Stimulated activated effector memory CD8-positive, alpha-beta T cell treated with anti-CD3 and anti-CD28 coated beads, Interleukin-12 subunit alpha, Interleukin-12 subunit beta, amount 100 ng/mL, for 72 hours (primary cell): ENCODE data around the gene GBX1.

ENCODE experiments used
- ATAC-seq: fragments of 150-1000 bp; cut with Tn5 transposase; 2 replicates; pipeline ENCODE4 v1.10.0; 2021
- DNase-seq, 2 donors: peaks; one replicate each; pipeline ENCODE4 v3.0.0; 2021 to 2022; ENCODE audit warnings: low spot score in 2 of 2
- H3K27ac Mint-ChIP-seq: one replicate; pipeline ENCODE4 v1.8.0; 2022; ENCODE audit warnings: mild to moderate bottlenecking, mixed read lengths
- H3K36me3 Mint-ChIP-seq: one replicate; pipeline ENCODE4 v1.8.0; 2022; ENCODE audit warnings: mild to moderate bottlenecking, mixed read lengths
- H3K4me1 Mint-ChIP-seq: one replicate; pipeline ENCODE4 v1.8.0; 2022; ENCODE audit warnings: mixed read lengths
- H3K4me3 Mint-ChIP-seq: one replicate; pipeline ENCODE4 v1.8.0; 2022; ENCODE audit warnings: mild to moderate bottlenecking, mixed read lengths
- H3K9me3 Mint-ChIP-seq: one replicate; pipeline ENCODE4 v1.8.0; 2022; ENCODE audit warnings: mixed read lengths

GBX1 gene

GRCh38 chr7:151110941-151111645, 56.4 kb downstream of the GBX1 start:
- no peaks in the 10 kb centered on the region for H3K9me3 Mint-ChIP-seq
- peak; percentile 67 to 86 for DNase-seq
- ATAC-seq: peak; percentile 83
- H3K36me3 Mint-ChIP-seq: no peaks in the 10 kb centered on the region
- H3K4me3 Mint-ChIP-seq: no peak overlapping the region
- H3K27ac Mint-ChIP-seq: no peak overlapping the region
- peaks cover 14% of the 10 kb centered on the region for H3K4me1 Mint-ChIP-seq

- DNase-seq: no peak
- no peak overlapping the region for H3K4me3 Mint-ChIP-seq
- peaks cover 8% of the 10 kb centered on the region for H3K4me1 Mint-ChIP-seq
- no peaks in the 10 kb centered on the region for H3K36me3 Mint-ChIP-seq
- ATAC-seq: no peak
- no peak overlapping the region for H3K27ac Mint-ChIP-seq
- no peaks in the 10 kb centered on the region for H3K9me3 Mint-ChIP-seq
Measured at GRCh38 chr7:151110236-151110940, 57.1 kb downstream of the GBX1 start.

- Mint-ChIP-seq H3K36me3 (peaks cover 2% of the 10 kb centered on the region), H3K27ac (no peak overlapping the region), H3K9me3 (no peaks in the 10 kb centered on the region), H3K4me3 (no peak overlapping the region), H3K4me1 (peaks cover 11% of the 10 kb centered on the region)
- ATAC-seq: no peak
- no peak for DNase-seq
Measured at GRCh38 chr7:151109094-151110048, 58.1 kb downstream of the GBX1 start.

GRCh38 chr7:151107882-151108281, 59.6 kb downstream of the GBX1 start:
- no peak for ATAC-seq
- DNase-seq: no peak
- Mint-ChIP-seq H3K4me3 (no peak overlapping the region), H3K36me3 (peaks cover 7% of the 10 kb centered on the region), H3K4me1 (peaks cover 16% of the 10 kb centered on the region), H3K9me3 (no peaks in the 10 kb centered on the region), H3K27ac (no peak overlapping the region)

- Mint-ChIP-seq H3K27ac (no peak overlapping the region), H3K9me3 (no peaks in the 10 kb centered on the region), H3K4me3 (no peak overlapping the region), H3K4me1 (peaks cover 7% of the 10 kb centered on the region), H3K36me3 (peaks cover 7% of the 10 kb centered on the region)
- no peak for DNase-seq
- ATAC-seq: no peak
Measured at GRCh38 chr7:151104411-151105235, 62.9 kb downstream of the GBX1 start.

- H3K27ac Mint-ChIP-seq: no peak overlapping the region
- DNase-seq: no peak
- peaks cover 7% of the 10 kb centered on the region for H3K36me3 Mint-ChIP-seq
- no peak for ATAC-seq
- no peaks in the 10 kb centered on the region for H3K9me3 Mint-ChIP-seq
- no peak overlapping the region for H3K4me3 Mint-ChIP-seq
- H3K4me1 Mint-ChIP-seq: peaks cover 7% of the 10 kb centered on the region
Measured at GRCh38 chr7:151103973-151104372, 63.5 kb downstream of the GBX1 start.

GRCh38 chr7:151102991-151103390, 64.5 kb downstream of the GBX1 start:
- H3K4me3 Mint-ChIP-seq: no peak overlapping the region
- H3K36me3 Mint-ChIP-seq: peaks cover 7% of the 10 kb centered on the region
- DNase-seq (no peak), ATAC-seq (no peak)
- no peaks in the 10 kb centered on the region for H3K9me3 Mint-ChIP-seq
- peaks cover 7% of the 10 kb centered on the region for H3K4me1 Mint-ChIP-seq
- H3K27ac Mint-ChIP-seq: no peak overlapping the region

- ATAC-seq (no peak), DNase-seq (no peak)
- Mint-ChIP-seq H3K9me3 (no peaks in the 10 kb centered on the region), H3K36me3 (peaks cover 7% of the 10 kb centered on the region), H3K4me3 (no peak overlapping the region), H3K27ac (no peak overlapping the region), H3K4me1 (peaks cover 7% of the 10 kb centered on the region)
Measured at GRCh38 chr7:151101621-151102396, 65.7 kb downstream of the GBX1 start.

- Mint-ChIP-seq H3K9me3 (no peaks in the 10 kb centered on the region), H3K4me1 (peaks cover 7% of the 10 kb centered on the region), H3K4me3 (no peak overlapping the region), H3K36me3 (peaks cover 7% of the 10 kb centered on the region), H3K27ac (no peak overlapping the region)
- ATAC-seq (no peak), DNase-seq (no peak)
Measured at GRCh38 chr7:151100921-151101320, 66.6 kb downstream of the GBX1 start.

- no peak for DNase-seq
- H3K27ac Mint-ChIP-seq: no peak overlapping the region
- peaks cover 12% of the 10 kb centered on the region for H3K4me1 Mint-ChIP-seq
- no peak for ATAC-seq
- H3K36me3 Mint-ChIP-seq: peaks cover 7% of the 10 kb centered on the region
- no peaks in the 10 kb centered on the region for H3K9me3 Mint-ChIP-seq
- H3K4me3 Mint-ChIP-seq: no peak overlapping the region
Measured at GRCh38 chr7:151099486-151100211, 67.8 kb downstream of the GBX1 start.
